ENCODE measurements around the gene C11orf91. TPM values are rescaled to one million over a fixed set of nuclear protein-coding genes. Genes with fewer than 3 reads are reported as not detected.

The C11orf91 gene
- total RNA-seq, 1 donor = not detected

DNA sequence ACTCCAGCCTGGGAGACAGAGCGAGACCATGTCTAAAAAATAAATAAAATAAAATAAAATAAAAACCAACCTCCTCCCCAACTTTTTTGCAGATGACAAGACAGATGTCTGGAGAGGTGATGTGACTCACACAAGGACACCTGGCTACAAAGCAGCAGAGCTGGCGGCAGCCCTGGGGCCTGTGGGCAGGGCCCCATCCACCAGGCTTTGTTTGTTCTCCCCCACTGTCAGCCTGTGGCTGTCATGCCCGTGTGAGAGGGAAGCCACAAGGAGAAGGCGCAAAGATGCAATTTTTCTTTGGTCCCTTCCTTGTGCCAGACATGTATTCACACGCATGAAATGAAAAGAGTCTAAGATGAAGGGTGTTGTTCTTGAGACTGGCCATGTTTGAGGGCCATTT lies 19.0 kb upstream of the C11orf91 start:
- H3K4me3 ChIP-seq (ENCODE audit: low read depth, low read length) = no peak overlapping the region
- TF ChIP-seq, protein P1, sequence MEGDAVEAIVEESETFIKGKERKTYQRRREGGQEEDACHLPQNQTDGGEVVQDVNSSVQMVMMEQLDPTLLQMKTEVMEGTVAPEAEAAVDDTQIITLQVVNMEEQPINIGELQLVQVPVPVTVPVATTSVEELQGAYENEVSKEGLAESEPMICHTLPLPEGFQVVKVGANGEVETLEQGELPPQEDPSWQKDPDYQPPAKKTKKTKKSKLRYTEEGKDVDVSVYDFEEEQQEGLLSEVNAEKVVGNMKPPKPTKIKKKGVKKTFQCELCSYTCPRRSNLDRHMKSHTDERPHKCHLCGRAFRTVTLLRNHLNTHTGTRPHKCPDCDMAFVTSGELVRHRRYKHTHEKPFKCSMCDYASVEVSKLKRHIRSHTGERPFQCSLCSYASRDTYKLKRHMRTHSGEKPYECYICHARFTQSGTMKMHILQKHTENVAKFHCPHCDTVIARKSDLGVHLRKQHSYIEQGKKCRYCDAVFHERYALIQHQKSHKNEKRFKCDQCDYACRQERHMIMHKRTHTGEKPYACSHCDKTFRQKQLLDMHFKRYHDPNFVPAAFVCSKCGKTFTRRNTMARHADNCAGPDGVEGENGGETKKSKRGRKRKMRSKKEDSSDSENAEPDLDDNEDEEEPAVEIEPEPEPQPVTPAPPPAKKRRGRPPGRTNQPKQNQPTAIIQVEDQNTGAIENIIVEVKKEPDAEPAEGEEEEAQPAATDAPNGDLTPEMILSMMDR (IDR thresholded peaks at IDR 0.05; ENCODE audit: insufficient read depth, low read length) = no peak
- DNase-seq (ENCODE audit: low read depth) = no peak

DNA sequence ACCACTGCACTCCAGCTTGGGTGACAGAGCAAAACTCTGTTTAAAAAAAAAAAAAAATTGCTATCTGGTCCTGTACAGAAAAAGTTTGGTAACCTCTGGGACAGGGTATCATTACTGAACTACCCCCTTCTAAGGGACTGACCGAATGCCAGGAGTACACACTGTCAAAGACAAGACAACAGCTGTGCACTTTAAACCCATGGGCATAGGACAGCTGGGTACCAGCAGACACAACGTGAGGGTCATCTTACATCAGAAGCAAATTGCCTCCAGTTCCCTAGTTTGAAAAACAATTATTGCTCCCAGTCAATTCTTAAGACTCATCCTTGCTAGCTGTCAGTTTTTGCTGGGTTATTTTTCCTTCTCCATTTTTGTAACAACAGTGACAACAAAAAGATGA lies 17.8 kb upstream of the C11orf91 start:
- TF ChIP-seq, protein P1 (IDR thresholded peaks at IDR 0.05; ENCODE audit: insufficient read depth, low read length) = no peak
- H3K4me3 ChIP-seq (ENCODE audit: low read depth, low read length) = no peak overlapping the region
- no peak for DNase-seq (ENCODE audit: low read depth)

DNA sequence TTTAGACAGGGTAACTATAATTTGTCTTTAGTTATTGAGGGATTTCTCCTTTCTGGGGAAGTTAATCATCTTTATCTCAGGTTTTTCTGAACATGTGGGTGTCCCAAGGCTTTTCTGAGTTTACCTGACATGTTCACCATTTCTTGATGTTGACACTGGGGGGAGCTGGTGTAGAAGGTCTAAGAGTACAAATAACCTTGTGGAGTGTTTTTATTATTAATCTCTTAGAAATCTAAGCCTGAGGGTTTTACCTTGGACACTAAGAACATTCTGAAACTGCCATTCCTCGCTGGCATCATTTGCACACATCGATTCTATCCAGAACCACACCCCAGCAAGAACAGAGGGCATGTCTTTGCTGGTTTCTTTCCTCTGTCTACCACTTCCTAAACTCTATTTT lies 15.6 kb upstream of the C11orf91 start:
- peak; percentile 67 for DNase-seq (ENCODE audit: low read depth)
- no peak overlapping the region for H3K4me3 ChIP-seq (ENCODE audit: low read depth, low read length)

DNA sequence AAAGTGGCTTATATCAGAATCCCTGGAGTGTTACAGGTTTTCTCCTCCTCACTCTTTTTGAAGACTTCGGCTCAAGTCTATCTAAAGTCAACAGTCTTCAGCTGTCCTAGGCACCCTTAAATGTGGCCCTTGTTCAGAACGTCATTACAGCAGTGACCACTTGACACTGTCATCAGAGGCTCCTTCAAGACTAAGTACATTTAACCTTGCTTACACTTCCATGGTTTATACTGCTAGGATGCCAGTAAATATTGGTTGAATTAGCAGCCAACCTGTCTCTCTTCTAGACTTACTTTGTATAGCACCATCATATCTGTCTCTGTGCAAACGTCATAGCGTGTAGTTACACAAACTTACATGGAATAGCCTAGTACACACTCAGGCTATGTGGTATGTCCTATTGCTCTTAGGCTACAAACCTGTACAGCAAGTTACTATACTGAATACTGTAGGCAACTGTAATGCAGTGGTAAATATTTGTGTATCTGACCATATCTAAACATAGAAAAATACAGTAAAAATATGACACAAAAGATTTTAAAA lies 13.3 kb upstream of the C11orf91 start:
- H3K4me3 ChIP-seq (ENCODE audit: low read depth, low read length) = no peak overlapping the region
- TF ChIP-seq, protein P1 (IDR thresholded peaks at IDR 0.05; ENCODE audit: insufficient read depth, low read length) = no peak
- no peak for DNase-seq (ENCODE audit: low read depth)

More for the DNA sequence above, 15.6 kb upstream of the C11orf91 start:
- TF ChIP-seq, protein P1 (IDR thresholded peaks at IDR 0.05; ENCODE audit: insufficient read depth, low read length) = peak; percentile 47

DNA sequence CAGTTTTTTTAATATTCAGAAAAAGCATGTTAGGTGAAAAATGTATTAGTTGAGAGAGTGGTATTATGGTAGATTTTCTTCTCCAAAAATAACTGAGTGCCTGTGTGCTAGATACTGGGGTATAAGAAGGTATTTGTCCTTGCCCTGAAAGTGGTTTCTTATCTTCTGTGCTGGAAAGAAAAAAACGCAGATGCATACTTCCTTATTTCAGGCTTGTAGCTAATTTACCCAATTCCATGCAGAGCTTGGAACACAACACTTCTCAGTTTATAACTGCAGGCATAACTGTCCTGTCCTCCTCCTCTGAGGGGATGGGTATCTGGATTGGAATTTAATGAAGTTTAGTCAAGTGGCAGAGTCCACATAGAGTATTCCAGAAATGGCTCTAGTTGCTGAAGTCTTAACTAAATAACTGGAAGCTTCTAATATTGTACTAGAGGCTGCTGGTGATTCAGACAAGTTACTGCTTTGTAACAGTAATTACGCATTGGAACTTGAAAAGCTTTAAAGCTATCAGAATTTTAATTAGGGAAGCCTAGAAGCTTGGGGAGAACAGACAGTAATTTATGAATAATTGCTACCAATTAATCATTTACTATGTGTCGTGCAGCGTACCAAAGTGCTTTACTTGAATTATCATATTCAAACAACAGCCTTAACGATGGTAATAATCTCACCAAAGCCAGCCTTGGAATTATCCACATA lies 12.7 kb upstream of the C11orf91 start:
- no peak overlapping the region for H3K4me3 ChIP-seq (ENCODE audit: low read depth, low read length)
- TF ChIP-seq, protein P1 (IDR thresholded peaks at IDR 0.05; ENCODE audit: insufficient read depth, low read length) = no peak
- DNase-seq (ENCODE audit: low read depth) = peak; percentile 51

DNA sequence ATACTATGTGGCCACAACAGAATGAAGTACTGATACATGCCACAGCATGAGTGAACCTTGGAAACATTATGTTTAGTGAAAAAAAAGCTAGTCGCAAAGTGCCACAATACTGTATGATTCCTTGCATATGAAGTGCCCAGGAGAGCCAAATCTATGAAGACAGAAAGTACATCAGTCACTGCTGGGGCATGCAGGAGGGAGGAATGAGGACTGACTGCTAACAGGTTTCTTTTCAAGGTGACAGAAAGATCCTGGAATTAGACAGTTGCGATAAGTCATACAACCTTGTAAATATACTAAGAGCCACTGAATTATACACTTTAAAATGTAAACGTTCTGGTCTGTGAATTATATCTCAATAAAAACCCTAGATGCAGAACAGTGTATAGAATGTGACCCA lies 11.8 kb upstream of the C11orf91 start:
- TF ChIP-seq, protein P1 (IDR thresholded peaks at IDR 0.05; ENCODE audit: insufficient read depth, low read length) = no peak
- no peak for DNase-seq (ENCODE audit: low read depth)
- H3K4me3 ChIP-seq (ENCODE audit: low read depth, low read length) = no peak overlapping the region
